HepG2 (cell line): ENCODE data around the gene SPX. TPM values are rescaled to one million over a fixed set of nuclear protein-coding genes. Genes with fewer than 3 reads are reported as not detected.

Experiments
- ADNP ChIP-seq: sonication (generic); formaldehyde crosslinking; IDR thresholded peaks from 2 replicates; pipeline ENCODE4 v1.4.0; 2020; ENCODE audit warnings: missing genetic modification reagents
- CAMTA2 ChIP-seq: sonication (generic); formaldehyde crosslinking; IDR thresholded peaks from 2 replicates; pipeline ENCODE4 v1.4.0; 2020; ENCODE audit warnings: mild to moderate bottlenecking, missing genetic modification reagents, borderline replicate concordance
- ELF4 ChIP-seq: sonication (generic); formaldehyde crosslinking; IDR thresholded peaks from 2 replicates; pipeline ENCODE4 v1.5.0; 2020; ENCODE audit warnings: missing genetic modification reagents, mild to moderate bottlenecking, moderate library complexity, borderline replicate concordance
- GABPA ChIP-seq, 2 experiments: IDR thresholded peaks; 2 replicates each; pipeline ENCODE4 v1.6.1; 2011 to 2016; ENCODE audit warnings: low read depth in 2 of 2, low read length in 1 of 2, missing biosample characterization in 1 of 2, missing genetic modification characterization in 1 of 2
- IRX3 ChIP-seq: sonication (generic); formaldehyde crosslinking; IDR thresholded peaks from 2 replicates; pipeline ENCODE4 v1.8.1; 2023; ENCODE audit warnings: mild to moderate bottlenecking, low read depth, missing genetic modification reagents, borderline replicate concordance
- NCOR1 ChIP-seq: fragments of 200-600 bp; sonication (generic); IDR thresholded peaks from 2 replicates; pipeline ENCODE4 v1.7.0; 2017; ENCODE audit warnings: antibody characterized with exemption, low read length, borderline replicate concordance
- NR3C1 ChIP-seq: sonication (generic); formaldehyde crosslinking; IDR thresholded peaks from 2 replicates; pipeline ENCODE4 v1.4.0; 2020; ENCODE audit warnings: missing genetic modification reagents
- PLRG1 ChIP-seq: fragments of 450-650 bp; conservative IDR thresholded peaks from 2 replicates; pipeline ENCODE4 v1.6.1; 2016
- RBAK ChIP-seq: sonication (generic); formaldehyde crosslinking; IDR thresholded peaks from 2 replicates; pipeline ENCODE4 v1.5.1; 2020; ENCODE audit warnings: mild to moderate bottlenecking, missing genetic modification reagents
- REL ChIP-seq: sonication (generic); formaldehyde crosslinking; conservative IDR thresholded peaks from 2 replicates; pipeline ENCODE4 v1.8.0; 2022; ENCODE audit warnings: mild to moderate bottlenecking, missing genetic modification reagents, moderate library complexity
- SIN3A ChIP-seq: IDR thresholded peaks from 2 replicates; pipeline ENCODE4 v1.6.1; 2011; ENCODE audit warnings: low read depth, mild to moderate bottlenecking, control low read depth, low read length, borderline replicate concordance
- SPEN ChIP-seq: sonication (generic); formaldehyde crosslinking; IDR thresholded peaks from 2 replicates; pipeline ENCODE4 v1.5.1; 2020; ENCODE audit warnings: low read depth, mild to moderate bottlenecking, missing genetic modification reagents
- SRSF1 ChIP-seq: fragments of 200-400 bp; formaldehyde crosslinking; optimal IDR thresholded peaks from 2 replicates; pipeline ENCODE3; 2017; ENCODE audit warnings: mild to moderate bottlenecking, low read depth, low read length, moderate library complexity
- YEATS4 ChIP-seq: sonication (generic); formaldehyde crosslinking; IDR thresholded peaks from 2 replicates; pipeline ENCODE4 v1.4.0; 2020; ENCODE audit warnings: missing genetic modification reagents, borderline replicate concordance
- ZNF3 ChIP-seq: IDR thresholded peaks from 2 replicates; pipeline ENCODE4 v1.7.0; 2017; ENCODE audit warnings: inconsistent platforms
- ZNF552 ChIP-seq: sonication (generic); formaldehyde crosslinking; IDR thresholded peaks from 2 replicates; pipeline ENCODE4 v1.9.0; 2022; ENCODE audit warnings: missing genetic modification reagents, mild to moderate bottlenecking, borderline replicate concordance
- ZNF879 ChIP-seq: sonication (generic); formaldehyde crosslinking; IDR thresholded peaks from 2 replicates; pipeline ENCODE4 v1.8.1; 2023; ENCODE audit warnings: missing genetic modification reagents
- polyA plus RNA-seq, 8 experiments: library from polyadenylated mRNA; depleted of rRNA in 3 of 8; stranded (reverse) in 7 of 8; unstranded in 1 of 8; fragments of >200 nt; fragmentation: Illumina TruSeq in 4 of 8; extraction: Trizol in 4 of 8; gene quantifications; 2 replicates each; pipeline versions ENCODE4 v1.2.1 to v1.2.3, GENCODE V29; 2011 to 2016; ENCODE audit warnings: low read depth in 4 of 8, missing spikeins in 1 of 8, mixed read lengths in 1 of 8; ENCODE audit not compliant: insufficient read depth in 1 of 8
- total RNA-seq, 5 experiments: library from RNA; depleted of rRNA; stranded (reverse); fragments of >200 nt; fragmentation: Illumina TruSeq; extraction: Trizol; gene quantifications; 2 replicates each; pipeline ENCODE4 v1.2.3, GENCODE V29; 2016; ENCODE audit warnings: low read depth in 1 of 5
- TF ChIP-seq, protein P1 (sequence below): sonication (generic); formaldehyde crosslinking; conservative IDR thresholded peaks from 2 replicates; pipeline ENCODE4 v1.4.0; 2020; ENCODE audit warnings: missing genetic modification reagents
- TF ChIP-seq, protein P2 (sequence below): sonication (generic); formaldehyde crosslinking; IDR thresholded peaks from 2 replicates; pipeline ENCODE4 v1.4.0; 2020; ENCODE audit warnings: mild to moderate bottlenecking, low read depth, missing genetic modification reagents
- TF ChIP-seq, protein P3 (sequence below): sonication (generic); formaldehyde crosslinking; IDR thresholded peaks from 2 replicates; pipeline ENCODE4 v1.5.1; 2020; ENCODE audit warnings: missing genetic modification reagents, mild to moderate bottlenecking, borderline replicate concordance
- TF ChIP-seq, protein P4 (sequence below): sonication (generic); formaldehyde crosslinking; IDR thresholded peaks from 2 replicates; pipeline ENCODE4 v1.8.1; 2022; ENCODE audit warnings: mild to moderate bottlenecking, missing genetic modification reagents
- TF ChIP-seq, protein P5 (sequence below): sonication (generic); formaldehyde crosslinking; IDR thresholded peaks from 2 replicates; pipeline ENCODE4 v1.4.0; 2020; ENCODE audit warnings: mild to moderate bottlenecking, missing genetic modification reagents

Gene SPX
- total and polyA plus RNA-seq, 2 of the 13 experiments (the other 11 are each of a cell fraction or from before 2014, with no cell fraction given): 0.07 to 0.16 TPM

DNA sequence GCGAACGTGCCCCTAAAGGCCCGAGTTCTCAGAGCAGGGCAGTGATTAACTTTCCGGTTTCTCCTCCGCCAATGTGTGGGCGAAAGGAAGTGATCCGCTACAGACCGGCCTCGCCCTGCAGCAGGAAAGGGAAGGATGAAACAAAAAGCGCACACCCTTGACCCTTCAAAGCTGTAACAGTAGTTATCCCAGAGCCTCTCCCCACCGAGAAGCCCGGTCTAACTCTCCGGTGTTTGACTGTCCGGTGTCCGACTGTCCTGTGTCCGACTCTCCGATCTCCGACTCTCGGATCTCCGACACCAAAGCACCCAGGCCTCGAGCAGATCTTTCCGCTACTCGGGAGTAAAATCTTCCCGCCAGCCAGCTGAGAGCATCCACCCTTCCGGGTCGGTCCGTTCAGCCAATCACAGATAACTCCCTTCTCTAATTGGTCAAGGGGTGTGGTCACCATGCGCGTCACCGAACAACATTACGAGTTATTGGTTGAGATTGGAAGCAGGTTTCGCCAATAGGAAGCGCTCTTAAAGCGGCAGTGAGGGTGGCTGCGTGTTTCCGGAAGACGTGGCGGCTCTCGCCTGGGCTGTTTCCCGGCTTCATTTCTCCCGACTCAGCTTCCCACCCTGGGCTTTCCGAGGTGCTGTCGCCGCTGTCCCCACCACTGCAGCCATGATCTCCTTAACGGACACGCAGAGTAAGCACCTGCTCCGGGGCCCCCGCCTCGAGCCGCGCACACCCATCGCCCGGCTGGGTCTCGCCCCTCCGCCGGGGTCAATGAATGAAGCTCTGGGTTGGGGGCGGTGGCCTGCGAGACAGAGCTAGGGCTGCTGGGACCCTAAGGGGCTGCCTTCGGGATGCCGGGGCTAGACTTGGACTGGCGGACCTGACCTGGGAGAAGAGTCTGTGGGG, 24.6 kb upstream of the SPX start, which contains the start of the genes GOLT1B and RECQL (continued):
- TF ChIP-seq, protein P1, sequence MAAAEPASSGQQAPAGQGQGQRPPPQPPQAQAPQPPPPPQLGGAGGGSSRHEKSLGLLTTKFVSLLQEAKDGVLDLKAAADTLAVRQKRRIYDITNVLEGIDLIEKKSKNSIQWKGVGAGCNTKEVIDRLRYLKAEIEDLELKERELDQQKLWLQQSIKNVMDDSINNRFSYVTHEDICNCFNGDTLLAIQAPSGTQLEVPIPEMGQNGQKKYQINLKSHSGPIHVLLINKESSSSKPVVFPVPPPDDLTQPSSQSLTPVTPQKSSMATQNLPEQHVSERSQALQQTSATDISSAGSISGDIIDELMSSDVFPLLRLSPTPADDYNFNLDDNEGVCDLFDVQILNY (CRISPR knock-in tag): peak; percentile 89
- TF ChIP-seq, protein P2, sequence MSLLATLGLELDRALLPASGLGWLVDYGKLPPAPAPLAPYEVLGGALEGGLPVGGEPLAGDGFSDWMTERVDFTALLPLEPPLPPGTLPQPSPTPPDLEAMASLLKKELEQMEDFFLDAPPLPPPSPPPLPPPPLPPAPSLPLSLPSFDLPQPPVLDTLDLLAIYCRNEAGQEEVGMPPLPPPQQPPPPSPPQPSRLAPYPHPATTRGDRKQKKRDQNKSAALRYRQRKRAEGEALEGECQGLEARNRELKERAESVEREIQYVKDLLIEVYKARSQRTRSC (CRISPR knock-in tag): no peak
- TF ChIP-seq ADNP (CRISPR knock-in tag) (no peak), CAMTA2 (CRISPR knock-in tag) (no peak), ZNF3 (no peak), RBAK (CRISPR knock-in tag) (no peak), SIN3A (peak; percentile 100), ZNF552 (CRISPR knock-in tag) (no peak), PLRG1 (no peak), REL (CRISPR knock-in tag) (no peak), YEATS4 (peak; percentile 79; the same call in 1 of the 2 replicates), SPEN (CRISPR knock-in tag) (peak; percentile 62), NR3C1 (CRISPR knock-in tag) (no peak), GABPA (IDR thresholded peaks at IDR 0.05; ENCODE audit: low read depth, low read length) (peak; percentile 36; the same call in 1 of the 2 replicates), GABPA (CRISPR knock-in tag; IDR thresholded peaks at IDR 0.05; ENCODE audit: low read depth) (peak; percentile 88), ZNF879 (CRISPR knock-in tag) (no peak), NCOR1 (no peak), ELF4 (CRISPR knock-in tag) (peak; percentile 99), SRSF1 (peak; percentile 43), IRX3 (no peak)
- TF ChIP-seq, protein P3, sequence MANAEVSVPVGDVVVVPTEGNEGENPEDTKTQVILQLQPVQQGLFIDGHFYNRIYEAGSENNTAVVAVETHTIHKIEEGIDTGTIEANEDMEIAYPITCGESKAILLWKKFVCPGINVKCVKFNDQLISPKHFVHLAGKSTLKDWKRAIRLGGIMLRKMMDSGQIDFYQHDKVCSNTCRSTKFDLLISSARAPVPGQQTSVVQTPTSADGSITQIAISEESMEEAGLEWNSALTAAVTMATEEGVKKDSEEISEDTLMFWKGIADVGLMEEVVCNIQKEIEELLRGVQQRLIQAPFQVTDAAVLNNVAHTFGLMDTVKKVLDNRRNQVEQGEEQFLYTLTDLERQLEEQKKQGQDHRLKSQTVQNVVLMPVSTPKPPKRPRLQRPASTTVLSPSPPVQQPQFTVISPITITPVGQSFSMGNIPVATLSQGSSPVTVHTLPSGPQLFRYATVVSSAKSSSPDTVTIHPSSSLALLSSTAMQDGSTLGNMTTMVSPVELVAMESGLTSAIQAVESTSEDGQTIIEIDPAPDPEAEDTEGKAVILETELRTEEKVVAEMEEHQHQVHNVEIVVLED (CRISPR knock-in tag): peak; percentile 54; the same call in 1 of the 2 replicates
- TF ChIP-seq, protein P4, sequence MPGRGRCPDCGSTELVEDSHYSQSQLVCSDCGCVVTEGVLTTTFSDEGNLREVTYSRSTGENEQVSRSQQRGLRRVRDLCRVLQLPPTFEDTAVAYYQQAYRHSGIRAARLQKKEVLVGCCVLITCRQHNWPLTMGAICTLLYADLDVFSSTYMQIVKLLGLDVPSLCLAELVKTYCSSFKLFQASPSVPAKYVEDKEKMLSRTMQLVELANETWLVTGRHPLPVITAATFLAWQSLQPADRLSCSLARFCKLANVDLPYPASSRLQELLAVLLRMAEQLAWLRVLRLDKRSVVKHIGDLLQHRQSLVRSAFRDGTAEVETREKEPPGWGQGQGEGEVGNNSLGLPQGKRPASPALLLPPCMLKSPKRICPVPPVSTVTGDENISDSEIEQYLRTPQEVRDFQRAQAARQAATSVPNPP (CRISPR knock-in tag): peak; percentile 47; the same call in 1 of the 2 replicates
- TF ChIP-seq, protein P5, sequence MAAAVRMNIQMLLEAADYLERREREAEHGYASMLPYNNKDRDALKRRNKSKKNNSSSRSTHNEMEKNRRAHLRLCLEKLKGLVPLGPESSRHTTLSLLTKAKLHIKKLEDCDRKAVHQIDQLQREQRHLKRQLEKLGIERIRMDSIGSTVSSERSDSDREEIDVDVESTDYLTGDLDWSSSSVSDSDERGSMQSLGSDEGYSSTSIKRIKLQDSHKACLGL (CRISPR knock-in tag): peak; percentile 35; the same call in 1 of the 2 replicates
